Measurements from ENCODE around the gene NBAS.

NBAS gene

GRCh38 chr2:15155959-15156574, 405.1 kb downstream of the NBAS start:
- no peak for DNase-seq

GRCh38 chr2:15154297-15154696, 406.8 kb downstream of the NBAS start:
- no peak for DNase-seq

GRCh38 chr2:15152382-15152781, 408.8 kb downstream of the NBAS start:
- no peak for DNase-seq

- DNase-seq, result no peak
Observed at GRCh38 chr2:15149063-15149462, 412.1 kb downstream of the NBAS start.

GRCh38 chr2:15147591-15147990, 413.5 kb downstream of the NBAS start:
- no peak for DNase-seq

DNA sequence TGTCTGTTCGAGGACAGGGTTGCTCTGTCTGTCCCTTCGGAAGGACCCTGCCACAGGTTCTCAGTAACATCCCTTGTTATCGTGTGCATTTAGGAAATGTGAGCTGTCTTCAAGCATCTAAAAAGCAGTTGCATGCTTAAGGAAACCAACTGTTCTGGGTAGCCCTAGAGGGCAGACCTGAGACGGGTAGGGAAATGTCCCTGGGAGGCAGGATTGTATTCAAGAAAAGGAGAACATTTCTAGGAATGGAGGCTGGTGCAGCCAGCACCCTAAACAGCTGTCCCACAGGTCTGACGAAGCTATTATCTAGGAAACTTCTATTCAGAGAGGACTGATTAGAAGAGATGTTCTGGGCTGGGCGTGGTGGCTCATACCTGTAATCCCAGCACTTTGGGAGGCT, 414.2 kb downstream of the NBAS start:
- no peak for DNase-seq

DNA sequence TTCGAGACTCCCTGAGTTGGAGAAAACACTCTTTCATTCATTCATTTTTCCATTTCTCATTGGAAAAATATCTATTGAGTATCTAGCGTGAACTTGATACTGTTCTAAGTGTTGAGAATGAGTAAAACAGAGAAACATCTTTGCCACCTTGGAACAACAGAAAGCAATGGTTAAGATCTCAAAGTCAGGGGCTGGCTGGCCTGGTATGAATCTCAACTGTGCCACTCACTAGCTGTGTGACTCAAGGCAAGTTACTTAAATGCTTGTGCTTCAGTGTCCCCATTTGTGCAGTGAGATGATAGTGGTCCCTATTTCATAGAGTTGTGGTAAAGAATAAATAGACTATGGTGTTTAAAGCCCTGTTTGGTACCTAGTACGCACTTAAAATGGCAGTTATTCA, 415.2 kb downstream of the NBAS start:
- DNase-seq, result no peak

- DNase-seq, result no peak
Observed at GRCh38 chr2:15145046-15145817, 415.9 kb downstream of the NBAS start.

DNA sequence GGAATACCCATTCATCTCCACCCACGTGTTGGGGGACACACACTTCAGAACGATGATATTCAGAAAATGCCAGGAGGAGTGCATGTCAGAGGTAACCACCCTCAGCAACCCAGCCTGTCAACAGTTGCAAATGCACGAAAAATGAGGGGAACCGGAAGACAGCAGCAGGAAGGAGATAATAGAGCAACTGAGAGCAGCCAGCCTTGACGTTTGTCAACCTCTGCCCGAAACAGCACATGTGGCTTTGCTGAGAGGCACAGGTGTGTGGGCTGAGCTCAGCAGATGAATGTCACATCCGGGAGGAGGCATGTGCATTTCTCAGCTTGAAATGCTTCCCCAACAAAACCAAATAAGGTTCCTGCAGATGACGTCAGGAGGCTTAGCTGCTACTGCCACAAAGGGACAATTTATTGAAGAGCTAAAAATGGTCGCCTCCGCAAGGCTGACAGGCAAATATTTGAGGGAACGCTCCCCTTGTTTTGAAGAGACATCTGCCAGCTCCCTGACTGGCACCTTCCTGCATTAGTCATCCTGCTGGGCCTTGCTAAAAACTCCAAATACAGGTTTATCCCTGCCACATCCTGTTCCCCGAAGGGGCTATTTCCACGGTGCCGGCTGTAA, 419.0 kb downstream of the NBAS start:
- DNase-seq, result peak in 2 of 3 donors; percentile 5 to 16

DNA sequence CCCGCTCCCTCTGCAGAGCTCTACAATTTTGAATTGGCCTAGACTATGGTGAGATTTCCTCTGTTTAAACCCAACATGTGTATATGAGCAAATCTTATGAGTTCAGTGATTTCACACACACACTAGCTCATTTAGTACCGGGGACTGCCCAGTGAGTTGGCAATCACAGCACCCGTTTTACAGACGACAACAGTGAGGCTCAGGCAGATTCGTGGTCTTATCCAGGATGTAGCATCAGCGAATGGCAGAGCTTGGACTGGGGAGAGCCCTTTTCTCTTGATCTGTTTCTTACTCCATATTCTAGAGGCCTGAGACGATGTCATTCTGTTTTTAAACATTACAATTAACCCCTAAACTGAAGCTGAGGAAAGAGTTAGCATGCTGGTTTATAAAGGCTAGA, 419.9 kb downstream of the NBAS start:
- DNase-seq, result no peak

DNA sequence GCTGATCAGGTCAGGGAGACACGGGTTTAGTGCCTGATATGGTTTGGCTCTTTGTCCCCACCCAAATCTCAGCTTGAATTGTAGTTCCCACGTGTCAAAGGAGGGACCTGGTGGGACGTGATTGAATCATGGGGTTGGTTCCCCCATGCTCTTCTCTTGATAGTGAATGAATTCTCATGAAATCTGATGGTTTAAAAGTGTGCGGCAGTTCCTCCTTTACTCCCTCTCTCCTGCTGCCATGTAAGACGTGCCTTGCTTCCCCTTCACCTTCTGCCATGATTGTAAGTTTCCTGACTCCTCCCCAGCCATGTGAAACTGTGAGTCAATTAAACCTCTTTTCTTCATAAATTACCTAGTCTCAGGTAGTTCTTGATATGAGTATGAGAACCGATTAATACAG, 424.5 kb downstream of the NBAS start:
- DNase-seq, result no peak

DNA sequence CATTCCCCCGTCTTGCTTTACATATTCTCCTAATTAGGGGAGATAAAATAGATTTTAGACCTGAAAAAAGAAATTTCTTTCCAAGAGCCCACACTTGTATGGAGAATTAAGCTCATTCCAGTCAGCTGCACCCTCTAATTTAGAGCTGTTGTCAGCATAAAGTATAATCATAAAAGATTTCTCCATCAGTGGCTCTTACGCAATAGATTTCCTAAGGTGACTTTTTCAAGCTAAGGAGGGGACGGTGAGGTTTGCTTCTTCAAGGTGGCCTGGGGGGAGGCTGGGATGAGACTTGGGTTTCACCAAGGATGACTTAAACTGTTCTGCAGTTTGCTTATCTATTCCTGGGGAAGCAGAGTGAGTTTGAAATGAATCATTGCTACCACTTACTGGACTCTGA, 426.2 kb downstream of the NBAS start:
- no peak for DNase-seq

DNA sequence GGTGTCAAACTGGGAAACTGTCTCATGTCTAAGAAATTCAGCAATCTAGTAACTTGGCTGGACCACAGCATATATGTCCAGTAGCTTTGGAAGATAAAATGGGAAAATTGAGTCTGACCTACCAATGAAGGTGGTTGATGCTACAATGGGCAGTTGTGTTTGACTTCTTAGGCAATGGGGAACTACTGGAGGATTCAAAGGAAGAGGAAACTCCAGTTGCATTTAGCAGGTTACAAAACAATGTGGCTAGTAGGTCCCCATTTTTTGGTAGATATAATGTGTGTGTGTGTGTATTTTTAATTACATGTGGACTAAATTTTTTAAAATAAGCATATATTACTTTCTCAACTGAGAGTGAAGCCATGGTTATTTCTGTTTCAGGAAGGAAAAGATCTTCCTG, 427.7 kb downstream of the NBAS start:
- DNase-seq, result no peak

DNA sequence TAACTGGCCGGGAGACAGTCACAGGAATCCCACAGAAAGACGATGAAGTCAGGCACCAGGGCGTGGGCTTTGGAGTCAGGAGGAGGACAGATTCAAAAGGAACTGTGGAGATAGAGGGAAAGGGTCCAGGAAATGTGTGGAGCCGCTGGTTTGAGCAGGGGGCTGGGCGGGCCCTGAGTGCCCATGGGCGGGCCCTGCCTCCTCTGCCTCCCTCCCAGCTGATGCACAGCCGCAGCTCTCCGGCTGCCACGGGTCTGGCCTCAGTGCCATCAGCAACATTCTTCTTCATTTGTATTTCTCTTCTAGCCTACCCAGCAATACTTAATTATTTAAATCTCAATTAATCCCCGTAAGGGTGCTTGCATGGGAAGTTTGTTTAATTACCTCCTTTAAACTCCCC, 432.3 kb downstream of the NBAS start:
- DNase-seq, result no peak

GRCh38 chr2:15127876-15128275, 433.3 kb downstream of the NBAS start:
- no peak for DNase-seq

DNA sequence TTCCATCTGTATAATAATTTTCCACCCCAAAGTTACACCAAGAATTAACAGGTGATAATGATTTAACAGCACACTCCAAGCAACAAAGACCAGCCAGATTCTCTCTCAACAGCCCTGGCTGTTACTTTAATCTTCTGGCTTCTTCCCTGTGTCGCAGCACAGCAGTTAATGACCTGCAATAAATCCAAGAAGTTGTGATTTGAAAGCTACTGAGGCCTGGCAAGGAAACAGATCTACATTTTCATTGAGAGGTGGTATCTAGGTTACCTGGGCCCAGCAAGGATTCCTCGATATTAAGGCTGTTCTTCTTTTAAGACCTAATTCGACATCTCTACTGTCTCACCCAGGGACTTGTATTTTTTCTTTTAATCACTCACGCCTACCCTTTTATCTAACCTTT, 433.8 kb downstream of the NBAS start:
- DNase-seq, result no peak

- no peak for DNase-seq
Observed at GRCh38 chr2:15126373-15126772, 434.8 kb downstream of the NBAS start.

GRCh38 chr2:15122915-15123314, 438.2 kb downstream of the NBAS start:
- no peak for DNase-seq

- DNase-seq, result peak in 1 of 3 donors; percentile 19
Observed at GRCh38 chr2:15120631-15121030, 440.5 kb downstream of the NBAS start.

- no peak for DNase-seq
Observed at GRCh38 chr2:15119722-15120175, 441.4 kb downstream of the NBAS start.

DNA sequence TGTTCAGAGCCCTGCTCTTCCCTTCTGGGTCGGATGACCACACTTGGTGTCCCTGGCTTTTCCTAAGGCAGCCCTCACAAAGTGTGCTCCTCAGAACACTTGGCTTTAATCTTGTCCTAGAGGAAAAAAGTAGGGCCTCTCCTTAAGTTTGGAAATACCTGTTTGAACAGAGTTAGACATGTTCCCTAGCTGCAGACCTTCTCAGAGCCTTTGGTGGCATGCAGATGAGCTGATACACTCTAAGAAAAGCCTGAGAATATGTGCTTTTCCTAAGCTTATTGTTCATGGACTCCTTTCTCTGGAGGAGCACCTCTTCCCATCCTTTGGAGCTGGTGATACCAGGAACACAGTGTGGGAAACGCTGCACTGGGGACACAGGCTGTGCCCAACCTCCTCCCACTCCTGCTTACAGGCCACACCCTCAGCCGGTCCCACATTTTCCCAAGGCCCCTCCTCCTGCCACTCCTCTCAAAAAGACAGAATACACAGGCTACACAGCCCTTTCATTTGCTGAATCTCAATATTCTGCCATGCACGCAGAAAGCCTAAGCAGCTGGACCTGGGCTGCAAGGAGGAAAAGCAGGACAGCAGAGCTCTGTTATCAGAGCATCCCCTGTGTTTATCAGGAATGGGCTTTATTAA, 443.6 kb downstream of the NBAS start:
- DNase-seq, result no peak

All from suppressor macrophage treated with lipopolysaccharide for 1 hour (primary cell).